HG03039 (cell line): Measurements from ENCODE around the gene PSENEN.
A peak's percentile ranks its signal among the peaks of the same experiment; 100 is the strongest.

Source experiments
- ATAC-seq: cut with Tn5 transposase; IDR thresholded peaks from one replicate; pipeline ENCODE4 v1.9.1; 2021; ENCODE audit warnings: mild to moderate bottlenecking, moderate library complexity; ENCODE audit not compliant: unreplicated experiment

Gene PSENEN

GRCh38 chr19:35750167-35750566, 4.7 kb downstream of the PSENEN start:
- no peak for ATAC-seq

GRCh38 chr19:35751839-35752745, 6.6 kb downstream of the PSENEN start:
- no peak for ATAC-seq

- no peak for ATAC-seq
These were observed 7.4 kb downstream of the PSENEN start for GRCh38 chr19:35752746-35753350.

- ATAC-seq: no peak
These were observed 8.4 kb downstream of the PSENEN start for GRCh38 chr19:35753634-35754369.

- no peak for ATAC-seq
These were observed 9.1 kb downstream of the PSENEN start for GRCh38 chr19:35754370-35755130.

GRCh38 chr19:35755131-35755549, 9.7 kb downstream of the PSENEN start:
- no peak for ATAC-seq

- ATAC-seq: no peak
These were observed 10.3 kb downstream of the PSENEN start for GRCh38 chr19:35755550-35756376.

GRCh38 chr19:35756377-35757230, 11.2 kb downstream of the PSENEN start, which contains the start of gene HSPB6:
TSS of gene HSPB6 (minus strand) at chr19:35757029. CDS start at chr19:35757008, 21 bp downstream.
- no peak for ATAC-seq

GRCh38 chr19:35757231-35757748, 11.8 kb downstream of the PSENEN start:
- ATAC-seq: no peak

GRCh38 chr19:35757749-35758608, 12.5 kb downstream of the PSENEN start, which contains the start of gene PROSER3:
TSS of gene PROSER3 (plus strand) at chr19:35758176. CDS start at chr19:35758216, 40 bp downstream.
- ATAC-seq: peak; percentile 89

- ATAC-seq: no peak
These were observed 14.2 kb downstream of the PSENEN start for GRCh38 chr19:35759697-35760096.

GRCh38 chr19:35760711-35761349, 15.4 kb downstream of the PSENEN start:
- ATAC-seq: no peak

- no peak for ATAC-seq
These were observed 19.2 kb downstream of the PSENEN start for GRCh38 chr19:35764432-35765315.

GRCh38 chr19:35766571-35767104, 21.2 kb downstream of the PSENEN start:
- ATAC-seq: no peak

- no peak for ATAC-seq
These were observed 22.0 kb downstream of the PSENEN start for GRCh38 chr19:35767288-35768081.
